Peyer's patch (tissue), 4 donors: Measurements from ENCODE around the gene LRRC75B. TPM values are rescaled to one million over a fixed set of nuclear protein-coding genes. Genes with fewer than 3 reads are reported as not detected.
"Not testable (repeated sequence)": the region's sequence is repeated elsewhere in the genome, so short reads cannot be mapped to it uniquely, and the experiment has no call there.

Source experiments
- DNase-seq, 3 donors: peaks; one replicate each; pipeline ENCODE4 v3.0.0-alpha.2; 2017 to 2019
- H3K27ac ChIP-seq, 4 donors: fragments of 200-600 bp; sonication (generic); one replicate each; pipeline ENCODE4 v1.5.1; 2016 to 2019
- H3K27me3 ChIP-seq, 2 donors: fragments of 200-600 bp; sonication (generic); one replicate each; pipeline ENCODE4 v1.5.1; 2019
- H3K36me3 ChIP-seq, 3 donors: fragments of 200-600 bp; sonication (generic); one replicate each; pipeline ENCODE4 v1.5.1; 2016 to 2019
- H3K4me1 ChIP-seq, 4 donors: fragments of 200-600 bp; sonication (generic); one replicate each; pipeline ENCODE4 v1.5.1; 2016 to 2019
- H3K4me3 ChIP-seq, 4 donors: fragments of 200-600 bp; sonication (generic); 1 replicate in 3 of 4; 2 replicates in 1 of 4; pipeline ENCODE4 v1.5.1; 2016 to 2019; ENCODE audit warnings: mild to moderate bottlenecking in 1 of 4
- H3K9me3 ChIP-seq, 4 donors: fragments of 200-600 bp; sonication (generic); one replicate each; pipeline ENCODE4 v1.5.1; 2016 to 2019; ENCODE audit warnings: mild to moderate bottlenecking in 1 of 4
- CTCF ChIP-seq, 6 experiments: fragments of 450-650 bp in 4 of 6; fragments of 200-600 bp in 2 of 6; sonication (generic) in 1 of 6; IDR thresholded peaks; one replicate each; pipeline ENCODE4 v1.5.1; 2017 to 2019; ENCODE audit warnings: antibody characterized with exemption in 6 of 6, mild to moderate bottlenecking in 3 of 6, moderate library complexity in 1 of 6
- POLR2A ChIP-seq, 2 donors: fragments of 450-650 bp; IDR thresholded peaks; one replicate each; pipeline ENCODE4 v1.5.1; 2017; ENCODE audit warnings: antibody characterized with exemption in 2 of 2, mild to moderate bottlenecking in 2 of 2, moderate library complexity in 2 of 2
- total RNA-seq, 4 donors: library from RNA; depleted of rRNA; stranded (reverse); fragments of >200 nt; gene quantifications; one replicate each; pipeline ENCODE4 v1.1.0, GENCODE V29; 2016

The LRRC75B gene
- total RNA-seq, 4 donors from 2014 or later = 18.2 to 127 (median 88.2) TPM

GRCh38 chr22:24603770-24604629 is 11.1 kb upstream of the LRRC75B start:
- not testable (repeated sequence) for DNase-seq, H3K9me3 ChIP-seq, H3K36me3 ChIP-seq, H3K27me3 ChIP-seq
- H3K4me3 ChIP-seq = peak overlapping the region in 2 of 4 donors; percentile 44 to 59
- H3K27ac ChIP-seq = peak overlapping the region; percentile 17 to 95 (median 66)
- peak in 3 of 6 experiments; percentile 4 to 21 (median 16) for TF ChIP-seq CTCF (IDR thresholded peaks at IDR 0.05)
- peaks cover 0 to 20% (median 4%) of the 10 kb centered on the region in 4 donors for H3K4me1 ChIP-seq

- peak within 1 kb of the TSS; percentile 17 to 95 (median 66) for H3K27ac ChIP-seq
- not testable (repeated sequence) for H3K9me3 ChIP-seq, DNase-seq, H3K27me3 ChIP-seq, H3K36me3 ChIP-seq
- H3K4me1 ChIP-seq = peaks cover 0 to 20% (median 4%) of the 10 kb centered on the region in 4 donors
- peak in 1 of 2 donors; percentile 50 for TF ChIP-seq POLR2A (IDR thresholded peaks at IDR 0.05)
- H3K4me3 ChIP-seq = peak within 1 kb of the TSS in 3 of 4 donors; percentile 4 to 59 (median 44)
These were observed 10.2 kb upstream of the LRRC75B start, which contains the start of gene GGT1 for GRCh38 chr22:24602847-24603769. TSS of gene GGT1 (plus strand) at chr22:24603193. CDS start at chr22:24611082, 7,889 bp downstream.

GRCh38 chr22:24602105-24602749 is 9.4 kb upstream of the LRRC75B start:
- peak overlapping the region in 3 of 4 donors; percentile 55 to 95 (median 78) for H3K27ac ChIP-seq
- peaks cover 0 to 20% (median 4%) of the 10 kb centered on the region in 4 donors for H3K4me1 ChIP-seq
- H3K27me3 ChIP-seq, H3K9me3 ChIP-seq, H3K4me3 ChIP-seq, DNase-seq, H3K36me3 ChIP-seq: not testable (repeated sequence)

GRCh38 chr22:24601217-24602104 is 8.6 kb upstream of the LRRC75B start:
- no peaks in the 10 kb centered on the region for H3K27me3 ChIP-seq
- no peak overlapping the region for H3K4me3 ChIP-seq
- H3K27ac ChIP-seq = peak overlapping the region in 3 of 4 donors; percentile 23 to 95 (median 78)
- TF ChIP-seq POLR2A (IDR thresholded peaks at IDR 0.05) (peak; percentile 40 to 69), CTCF (IDR thresholded peaks at IDR 0.05) (no peak)
- H3K4me1 ChIP-seq = peaks cover 0 to 20% (median 4%) of the 10 kb centered on the region in 4 donors
- H3K9me3 ChIP-seq = no peaks in the 10 kb centered on the region
- H3K36me3 ChIP-seq = no peaks in the 10 kb centered on the region
- peak in 2 of 3 donors; percentile 92 to 94 for DNase-seq

GRCh38 chr22:24599958-24600715 is 7.3 kb upstream of the LRRC75B start:
- Histone ChIP-seq H3K4me1 (peaks cover 0 to 20% (median 4%) of the 10 kb centered on the region in 4 donors), H3K27ac (peak overlapping the region in 1 of 4 donors; percentile 95)
- DNase-seq = not testable (repeated sequence)

GRCh38 chr22:24599514-24599913 is 6.6 kb upstream of the LRRC75B start:
- H3K27ac ChIP-seq = no peak overlapping the region
- no peaks in the 10 kb centered on the region for H3K27me3 ChIP-seq
- no peaks in the 10 kb centered on the region for H3K36me3 ChIP-seq
- peaks cover 0 to 20% (median 4%) of the 10 kb centered on the region in 4 donors for H3K4me1 ChIP-seq
- no peaks in the 10 kb centered on the region for H3K9me3 ChIP-seq
- no peak overlapping the region for H3K4me3 ChIP-seq
- DNase-seq = no peak
- no peak for TF ChIP-seq POLR2A (IDR thresholded peaks at IDR 0.05)
- TF ChIP-seq CTCF (IDR thresholded peaks at IDR 0.05) = no peak

More at GRCh38 chr22:24599958-24600715, 7.3 kb upstream of the LRRC75B start:
- not testable (repeated sequence) for H3K27me3 ChIP-seq, H3K9me3 ChIP-seq, H3K4me3 ChIP-seq, H3K36me3 ChIP-seq

- not testable (repeated sequence) for H3K4me3 ChIP-seq, H3K27ac ChIP-seq, H3K36me3 ChIP-seq, DNase-seq, H3K27me3 ChIP-seq, H3K9me3 ChIP-seq
- peaks cover 0 to 27% (median 4%) of the 10 kb centered on the region in 4 donors for H3K4me1 ChIP-seq
These were observed 4.2 kb upstream of the LRRC75B start for GRCh38 chr22:24597076-24597475.
